IMR-90 (cell line): ENCODE results near the gene PKD1L1. TPM values are rescaled to one million over a fixed set of nuclear protein-coding genes. Genes with fewer than 3 reads are reported as not detected.

Experiments used
- ATAC-seq: fragments of 200-7000 bp; cut with Tn5 transposase; 2 replicates; pipeline ENCODE4 v1.9.1; 2020; ENCODE audit warnings: low read depth, mild to moderate bottlenecking, moderate library complexity
- BruUV-seq: library from RNA; stranded (reverse); fragments of 400-500 nt; replicated peaks from 2 replicates; lab custom pipeline; 2021; lab: Mats Ljungman, UMichigan
- CTCF ChIA-PET: fragments of 300-600 bp; formaldehyde crosslinking; extraction: SDS; loops from one replicate; lab custom pipeline; 2021; ENCODE audit warnings: antibody characterized with exemption; lab: Yijun Ruan, JAX
- POLR2A ChIA-PET: fragments of 300-600 bp; sonication (Branson Sonifier 250); formaldehyde crosslinking; loops from one replicate; lab custom pipeline; 2022; ENCODE audit warnings: antibody characterized with exemption; ENCODE audit not compliant: unreplicated experiment; lab: Charles Lee
- DNase-seq: peaks from one replicate; pipeline ENCODE4 v3.0.0; 2013
- H2AFZ ChIP-seq: replicated peaks from 2 replicates; pipeline ENCODE3; 2013; ENCODE audit warnings: low read length, mild to moderate bottlenecking; ENCODE audit not compliant: poor library complexity
- H2AK5ac ChIP-seq: 2 replicates; pipeline ENCODE4 v1.6.1; 2013; ENCODE audit warnings: low read depth, low read length, inconsistent platforms
- H2AK9ac ChIP-seq: replicated peaks from 2 replicates; pipeline ENCODE3; 2013; ENCODE audit warnings: mild to moderate bottlenecking, low read depth, low read length, moderate library complexity; ENCODE audit not compliant: poor library complexity
- H2BK120ac ChIP-seq: 2 replicates; pipeline ENCODE4 v1.6.1; 2013; ENCODE audit warnings: low read depth, low read length, inconsistent platforms
- H2BK15ac ChIP-seq: 3 replicates; pipeline ENCODE4 v1.6.1; 2013; ENCODE audit warnings: low read depth, low read length, inconsistent platforms
- H2BK20ac ChIP-seq: 2 replicates; pipeline ENCODE4 v1.6.1; 2013; ENCODE audit warnings: low read depth, mild to moderate bottlenecking, inconsistent platforms, low read length, moderate library complexity
- H2BK5ac ChIP-seq: 2 replicates; pipeline ENCODE4 v1.6.1; 2013; ENCODE audit warnings: mild to moderate bottlenecking, low read depth, low read length, inconsistent platforms; ENCODE audit not compliant: poor library complexity, severe bottlenecking
- H3K14ac ChIP-seq: replicated peaks from 2 replicates; pipeline ENCODE4 v1.6.1; 2013; ENCODE audit warnings: low read depth, low read length, inconsistent platforms
- H3K18ac ChIP-seq: 2 replicates; pipeline ENCODE4 v1.6.1; 2013; ENCODE audit warnings: low read depth, low read length, control low read depth
- H3K23ac ChIP-seq: 2 replicates; pipeline ENCODE4 v1.6.1; 2013; ENCODE audit warnings: low read depth, low read length, inconsistent platforms
- H3K27ac ChIP-seq: 2 replicates; pipeline ENCODE4 v1.5.1; 2013; ENCODE audit warnings: mild to moderate bottlenecking, control low read depth, low read length; ENCODE audit not compliant: insufficient read depth
- H3K27me3 ChIP-seq: 2 replicates; pipeline ENCODE4 v1.6.1; 2013; ENCODE audit warnings: low read length; ENCODE audit not compliant: control insufficient read depth, insufficient read depth
- H3K36me3 ChIP-seq: 2 replicates; pipeline ENCODE4 v1.6.1; 2013; ENCODE audit warnings: low read length, mixed read lengths; ENCODE audit not compliant: control insufficient read depth, insufficient read depth
- H3K4ac ChIP-seq: 2 replicates; pipeline ENCODE4 v1.6.1; 2013; ENCODE audit warnings: low read depth, low read length, inconsistent platforms
- H3K4me1 ChIP-seq: 2 replicates; pipeline ENCODE4 v1.6.1; 2013; ENCODE audit warnings: low read length, mixed read lengths; ENCODE audit not compliant: control insufficient read depth, insufficient read depth
- H3K4me2 ChIP-seq: 2 replicates; pipeline ENCODE4 v1.6.1; 2013; ENCODE audit warnings: low read depth, mild to moderate bottlenecking, control low read depth, low read length, moderate library complexity
- H3K4me3 ChIP-seq: 2 replicates; pipeline ENCODE4 v1.5.1; 2013; ENCODE audit warnings: low read depth, mild to moderate bottlenecking, control low read depth, low read length, moderate library complexity; ENCODE audit not compliant: insufficient read depth
- H3K56ac ChIP-seq: 2 replicates; pipeline ENCODE4 v1.6.1; 2013; ENCODE audit warnings: low read length, inconsistent platforms; ENCODE audit not compliant: insufficient read depth; ENCODE audit errors: extremely low read depth
- H3K79me1 ChIP-seq, 2 experiments: 2 replicates each; pipeline ENCODE4 v1.6.1; 2013; ENCODE audit warnings: low read length in 2 of 2, inconsistent platforms in 1 of 2, low read depth in 1 of 2
- H3K9ac ChIP-seq: 2 replicates; pipeline ENCODE4 v1.6.1; 2013; ENCODE audit warnings: low read depth, low read length, control low read depth
- H3K9me1 ChIP-seq: 2 replicates; pipeline ENCODE4 v1.6.1; 2013; ENCODE audit warnings: low read length, inconsistent platforms; ENCODE audit not compliant: insufficient read depth
- H3K9me3 ChIP-seq: 2 replicates; pipeline ENCODE4 v1.6.1; 2013; ENCODE audit warnings: low read length; ENCODE audit not compliant: control insufficient read depth, insufficient read depth
- H4K20me1 ChIP-seq: 2 replicates; pipeline ENCODE4 v1.6.1; 2013; ENCODE audit warnings: low read length, inconsistent platforms; ENCODE audit not compliant: insufficient read depth
- H4K5ac ChIP-seq: 2 replicates; pipeline ENCODE4 v1.6.1; 2013; ENCODE audit warnings: mild to moderate bottlenecking, low read depth, low read length, control low read depth
- H4K8ac ChIP-seq, 2 experiments: 2 replicates each; pipeline ENCODE4 v1.6.1; 2013; ENCODE audit warnings: low read depth in 2 of 2, low read length in 2 of 2, control low read depth in 1 of 2, inconsistent platforms in 1 of 2
- H4K91ac ChIP-seq: 2 replicates; pipeline ENCODE4 v1.6.1; 2013; ENCODE audit warnings: low read depth, low read length, inconsistent platforms; ENCODE audit not compliant: insufficient read depth
- CEBPB ChIP-seq: IDR thresholded peaks from 2 replicates; pipeline ENCODE4 v1.6.1; 2012; ENCODE audit warnings: low read depth, low read length, improper control_type of control experiment
- CTCF ChIP-seq: conservative IDR thresholded peaks from 2 replicates; pipeline ENCODE4 v1.5.1; 2012; ENCODE audit warnings: mild to moderate bottlenecking, low read depth, low read length, improper control_type of control experiment
- MAZ ChIP-seq: IDR thresholded peaks from 2 replicates; pipeline ENCODE4 v1.6.1; 2012; ENCODE audit warnings: low read depth, mild to moderate bottlenecking, low read length, improper control_type of control experiment, moderate library complexity, borderline replicate concordance
- NFE2L2 ChIP-seq: fragments of 150-350 bp; IDR thresholded peaks from 2 replicates; pipeline ENCODE4 v1.6.1; 2016; ENCODE audit warnings: low read depth, mild to moderate bottlenecking, low read length
- POLR2A ChIP-seq: IDR thresholded peaks from 2 replicates; pipeline ENCODE4 v1.6.1; 2012; ENCODE audit warnings: mild to moderate bottlenecking, low read depth, low read length
- RAD21 ChIP-seq: IDR thresholded peaks from 2 replicates; pipeline ENCODE4 v1.6.1; 2012; ENCODE audit warnings: low read length, improper control_type of control experiment
- USF2 ChIP-seq: fragments of 150-350 bp; IDR thresholded peaks from 2 replicates; pipeline ENCODE4 v1.6.1; 2017; ENCODE audit warnings: mild to moderate bottlenecking, antibody characterized with exemption, low read length, low read depth
- WGBS, 2 experiments: methylation state at CpG; one replicate each; pipeline versions ENCODE4 v1.1.5 to v1.1.7; 2013; ENCODE audit warnings: missing lambda C conversion rate in 2 of 2; ENCODE audit not compliant: insufficient read length in 1 of 2; ENCODE audit errors: extremely low coverage in 2 of 2; 5-methylcytosine and 5-hydroxymethylcytosine counted together
- dilution Hi-C: fragments of 300-500 bp; cut with HindIII; formaldehyde crosslinking; loops from one replicate; pipeline ENCODE4 v1.14.3; 2018; ENCODE audit warnings: low sequenced_read_pairs; ENCODE audit not compliant: unreplicated experiment
- in situ Hi-C: fragments of 300-500 bp; cut with MboI; formaldehyde crosslinking; loops from 3 replicates; pipeline ENCODE4 v1.14.3; 2019; ENCODE audit warnings: low sequenced_read_pairs, inconsistent platforms, mixed read lengths
- intact Hi-C: fragments of 100-400 bp; cut with micrococcal nuclease; formaldehyde crosslinking; loops from 2 replicates; pipeline ENCODE4 v1.10.0; 2022
- polyA plus RNA-seq, 3 experiments: library from polyadenylated mRNA; depleted of rRNA; stranded (reverse); fragments of >200 nt; gene quantifications; 2 replicates each; pipeline ENCODE4 v1.2.3, GENCODE V29; 2012; ENCODE audit warnings: low replicate concordance in 1 of 3
- total RNA-seq: library from RNA; depleted of rRNA; stranded (reverse); fragments of >200 nt; gene quantifications from 2 replicates; pipeline ENCODE4 v1.2.3, GENCODE V29; 2012

Gene PKD1L1
- total and polyA plus RNA-seq, 2 of the 4 experiments (the other 2 are of a cell fraction), result under 0.01 to 0.15 TPM

- Histone ChIP-seq H3K36me3 (no peaks in the 10 kb centered on the region), H3K4me2 (no peak overlapping the region), H3K4ac (no peak overlapping the region), H2BK20ac (no peak overlapping the region), H3K79me1 (no peaks in the 10 kb centered on the region), H3K4me1 (no peaks in the 10 kb centered on the region), H3K27ac (no peak overlapping the region), H2AK5ac (no peak overlapping the region), H3K14ac (no peak overlapping the region), H2BK120ac (no peak overlapping the region), H2AFZ (no peak overlapping the region), H4K20me1 (no peaks in the 10 kb centered on the region), H3K23ac (no peak overlapping the region), H4K8ac (no peak overlapping the region), H3K56ac (no peak overlapping the region), H3K18ac (no peak overlapping the region), H2BK15ac (no peak overlapping the region), H3K9me1 (no peaks in the 10 kb centered on the region), H4K5ac (no peak overlapping the region), H3K9me3 (no peaks in the 10 kb centered on the region), H3K9ac (no peak overlapping the region), H3K4me3 (no peak overlapping the region), H2BK5ac (no peak overlapping the region), H4K91ac (no peak overlapping the region), H3K27me3 (peaks cover 38% of the 10 kb centered on the region), H2AK9ac (no peak overlapping the region)
- CTCF ChIA-PET, result no interaction called here
- dilution Hi-C loops, result no loop called here
- POLR2A ChIA-PET, result no interaction called here
- in situ Hi-C loops, result no loop called here
- TF ChIP-seq POLR2A, result no peak
- TF ChIP-seq NFE2L2, result no peak
- TF ChIP-seq CEBPB, result no peak
- no peak for TF ChIP-seq CTCF
- no peak for TF ChIP-seq RAD21
- no peak for TF ChIP-seq USF2
- no peak for TF ChIP-seq MAZ
- intact Hi-C loops, result no loop called here
- WGBS, 2 experiments, result 80% methylated on average over 1 of the region's 3 CpGs; no CpG with 5 or more reads in 1 of the 2 experiments
- BruUV-seq, result no TSS peak
- ATAC-seq (no peak), DNase-seq (no peak)
Observed at GRCh38 chr7:47906883-47907282, 41.4 kb downstream of the PKD1L1 start.
